ELF-1 (cell line): ENCODE results near the gene PDSS2.
"Not testable (repeated sequence)": the region's sequence is repeated elsewhere in the genome, so short reads cannot be mapped to it uniquely, and the experiment has no call there.

Experiments used
- DNase-seq: peaks from one replicate; pipeline ENCODE4 v3.0.0-alpha.2; 2016; ENCODE audit warnings: low read depth, low spot score

PDSS2 gene

GRCh38 chr6:107418118-107418517, 41.2 kb downstream of the PDSS2 start:
- DNase-seq: peak; percentile 35

- DNase-seq: no peak
These were observed 43.2 kb downstream of the PDSS2 start for GRCh38 chr6:107416145-107416544.

GRCh38 chr6:107413966-107414645, 45.3 kb downstream of the PDSS2 start:
- DNase-seq: no peak

DNA sequence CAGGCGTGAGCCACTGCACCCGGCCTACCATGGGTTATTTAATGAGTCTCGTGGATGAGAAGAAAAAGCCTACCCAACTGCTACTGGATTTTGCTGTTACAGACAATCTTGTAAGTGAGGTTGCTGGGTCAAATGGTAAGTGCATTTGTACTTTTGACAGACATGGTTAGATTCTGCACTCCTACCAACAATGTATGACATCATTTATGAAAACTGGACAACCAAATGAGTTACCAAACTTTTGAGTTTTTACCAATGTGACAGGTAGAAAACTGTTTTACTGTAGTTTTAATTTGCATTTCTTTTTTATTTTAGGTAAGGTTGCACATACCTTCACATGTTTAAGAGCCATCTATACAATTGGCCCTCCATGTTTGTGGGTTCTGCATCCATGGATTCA, 48.2 kb downstream of the PDSS2 start:
- no peak for DNase-seq

DNA sequence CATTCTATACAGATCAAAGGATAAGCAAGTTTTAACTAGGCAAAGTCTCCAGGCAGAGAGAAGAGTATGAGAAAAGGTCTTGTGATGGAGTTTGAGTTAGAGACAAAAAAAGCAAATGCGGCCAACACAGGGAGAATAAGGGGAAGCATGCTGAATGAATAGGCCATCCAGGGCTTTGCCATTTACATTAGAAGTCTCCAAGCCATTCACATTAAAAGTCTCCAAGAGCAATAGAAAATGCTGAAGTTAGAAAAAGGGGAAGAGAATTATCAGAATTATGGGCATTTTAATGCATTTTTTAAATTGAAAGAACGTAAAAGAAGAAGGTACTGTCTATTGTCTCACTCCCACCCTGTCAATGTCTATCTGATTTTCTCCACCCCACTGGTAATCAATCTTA, 49.4 kb downstream of the PDSS2 start:
- no peak for DNase-seq

- no peak for DNase-seq
These were observed 50.6 kb downstream of the PDSS2 start for GRCh38 chr6:107408714-107409113.

DNA sequence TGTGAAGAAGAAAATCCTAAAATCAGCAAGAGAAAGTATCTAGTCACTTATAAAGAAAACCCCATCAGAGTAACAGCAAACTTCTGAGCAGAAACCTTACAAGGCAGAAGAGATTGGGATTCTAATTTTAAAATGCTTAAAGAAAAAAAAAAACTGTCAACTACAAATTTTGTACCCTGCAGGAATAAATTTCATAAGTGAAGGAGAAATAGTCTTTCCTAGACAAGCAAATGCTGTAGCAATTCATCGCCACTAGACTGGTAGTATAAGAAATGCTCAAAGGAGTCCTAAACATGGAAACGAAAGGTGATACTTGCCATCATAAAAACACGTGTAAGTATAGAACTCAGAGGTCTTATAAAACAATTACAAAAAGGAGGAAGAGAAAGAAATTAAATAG, 54.4 kb downstream of the PDSS2 start:
- no peak for DNase-seq

DNA sequence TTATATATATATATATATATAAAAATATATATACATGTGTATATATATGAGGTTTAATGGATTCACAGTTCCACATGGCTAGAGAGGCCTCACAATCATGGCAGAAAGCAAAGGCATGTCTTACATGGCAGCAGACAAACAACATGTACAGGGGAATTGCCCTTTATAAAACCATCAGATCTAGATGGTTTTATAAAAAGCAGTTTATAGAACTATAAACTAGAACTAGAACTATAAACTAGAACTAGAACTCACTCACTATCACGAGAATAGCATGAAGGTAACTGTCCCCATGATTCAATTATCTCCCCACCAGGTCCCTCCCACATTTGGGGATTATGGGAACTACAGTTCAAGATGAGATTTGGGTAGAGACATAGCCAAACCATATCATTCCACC, 56.8 kb downstream of the PDSS2 start:
- no peak for DNase-seq

DNA sequence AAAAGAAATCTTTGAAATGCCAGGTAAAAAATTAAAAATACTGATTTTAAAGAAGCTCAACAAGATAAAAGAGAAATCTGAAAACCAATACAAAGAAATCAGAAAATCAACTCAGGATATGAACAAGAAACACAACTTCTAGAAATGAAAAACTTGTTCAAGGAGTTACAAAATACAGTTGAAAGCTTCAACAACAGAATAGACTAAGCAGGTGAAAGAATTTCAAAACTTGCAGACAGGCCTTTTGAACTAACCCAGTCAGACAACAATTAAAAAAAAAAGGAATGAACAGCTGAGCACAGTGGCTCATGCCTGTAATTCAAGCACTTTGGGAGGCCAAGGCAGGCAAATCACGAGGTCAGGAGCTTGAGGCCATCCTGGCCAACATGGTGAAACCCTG, 57.8 kb downstream of the PDSS2 start:
- no peak for DNase-seq

DNA sequence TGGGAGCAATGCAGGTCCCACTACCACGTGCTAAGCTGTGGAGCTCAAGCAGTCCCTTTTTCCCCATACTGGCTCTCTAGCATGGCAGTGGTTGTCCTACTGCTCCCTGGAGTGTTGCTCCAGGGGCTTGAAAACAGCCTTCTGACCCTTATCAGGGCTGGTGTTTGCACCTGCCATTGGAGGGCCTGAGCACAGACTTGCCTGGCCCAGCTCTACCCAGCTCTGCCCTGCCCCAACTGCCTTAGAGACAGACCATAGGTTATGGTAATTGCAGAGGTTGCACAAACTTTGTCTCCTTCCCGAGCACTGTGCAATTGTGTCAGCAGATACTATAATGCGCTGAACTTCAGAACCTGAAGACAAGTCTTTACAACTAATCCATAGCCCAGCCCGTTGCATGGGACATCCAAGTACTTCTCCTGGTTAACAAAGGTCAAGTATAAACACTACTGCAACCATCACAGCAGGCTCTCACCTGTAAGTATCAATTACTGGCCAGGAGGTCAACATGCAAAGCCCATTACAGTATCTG, 58.7 kb downstream of the PDSS2 start:
- no peak for DNase-seq

- DNase-seq: no peak
These were observed 59.4 kb downstream of the PDSS2 start for GRCh38 chr6:107399935-107400334.

- DNase-seq: no peak
These were observed 61.4 kb downstream of the PDSS2 start for GRCh38 chr6:107398001-107398400.

GRCh38 chr6:107396211-107396610, 63.2 kb downstream of the PDSS2 start:
- peak; percentile 14 for DNase-seq

GRCh38 chr6:107392069-107392468, 67.3 kb downstream of the PDSS2 start:
- DNase-seq: no peak

- no peak for DNase-seq
These were observed 68.5 kb downstream of the PDSS2 start for GRCh38 chr6:107390685-107391435.

DNA sequence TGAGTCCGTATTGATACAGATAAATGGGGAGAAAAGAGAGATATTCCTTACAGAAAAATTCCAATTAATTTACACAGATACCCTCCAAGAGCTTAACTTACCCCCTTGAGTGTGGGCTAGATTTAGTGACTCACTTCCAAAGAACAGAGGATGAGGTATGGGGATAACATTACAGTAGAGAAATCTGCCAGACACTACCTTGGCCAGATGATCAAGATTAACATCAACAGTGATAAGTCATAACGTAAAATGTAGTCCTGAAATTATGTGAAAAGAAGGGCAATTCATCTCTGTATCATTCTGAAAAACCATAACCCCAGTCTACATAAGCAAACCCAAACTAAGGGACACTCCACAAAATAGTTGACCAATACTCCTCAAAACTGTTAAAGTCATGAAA, 69.3 kb downstream of the PDSS2 start:
- DNase-seq: no peak

GRCh38 chr6:107386904-107387303, 72.5 kb downstream of the PDSS2 start:
- DNase-seq: no peak

DNA sequence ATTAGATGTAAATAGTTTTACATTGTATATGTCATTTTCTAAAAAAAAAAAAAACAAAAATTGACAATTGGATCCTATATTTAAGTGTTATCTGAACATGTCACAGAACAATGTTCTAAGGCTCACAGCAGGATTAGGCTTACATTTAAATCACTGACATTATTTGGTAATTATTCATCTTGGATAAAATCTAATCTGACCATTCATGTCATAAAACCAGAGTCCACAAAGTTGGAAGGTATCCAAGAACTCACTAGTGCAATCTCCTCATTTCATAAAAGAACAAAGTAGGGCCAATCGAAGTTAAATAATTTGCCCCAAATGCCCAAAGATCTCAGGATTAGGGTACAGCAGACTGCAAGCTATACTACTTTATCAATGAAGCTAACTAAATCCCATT, 73.0 kb downstream of the PDSS2 start:
- no peak for DNase-seq

- DNase-seq: no peak
These were observed 75.7 kb downstream of the PDSS2 start for GRCh38 chr6:107383705-107384104.

DNA sequence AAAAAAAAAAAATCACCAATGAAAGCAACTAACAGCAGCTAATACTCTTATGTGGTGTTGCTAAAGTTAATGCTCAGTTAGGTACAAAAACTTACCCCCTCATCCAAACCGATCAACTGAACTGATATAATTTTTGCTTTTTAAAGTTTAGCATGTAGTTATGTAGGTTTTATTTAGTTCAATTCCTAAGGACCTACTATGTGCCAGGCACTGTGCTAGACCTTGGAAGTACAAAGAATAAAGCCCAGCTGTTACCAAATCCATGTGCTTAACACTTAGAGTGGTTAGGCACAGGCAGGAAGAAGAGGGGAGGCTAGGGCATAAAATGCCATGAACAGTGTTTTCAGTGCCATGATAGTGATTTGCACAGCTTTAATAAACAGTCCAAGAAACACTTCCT, 85.1 kb downstream of the PDSS2 start:
- DNase-seq: no peak

- DNase-seq: no peak
These were observed 89.9 kb downstream of the PDSS2 start for GRCh38 chr6:107369493-107369892.

DNA sequence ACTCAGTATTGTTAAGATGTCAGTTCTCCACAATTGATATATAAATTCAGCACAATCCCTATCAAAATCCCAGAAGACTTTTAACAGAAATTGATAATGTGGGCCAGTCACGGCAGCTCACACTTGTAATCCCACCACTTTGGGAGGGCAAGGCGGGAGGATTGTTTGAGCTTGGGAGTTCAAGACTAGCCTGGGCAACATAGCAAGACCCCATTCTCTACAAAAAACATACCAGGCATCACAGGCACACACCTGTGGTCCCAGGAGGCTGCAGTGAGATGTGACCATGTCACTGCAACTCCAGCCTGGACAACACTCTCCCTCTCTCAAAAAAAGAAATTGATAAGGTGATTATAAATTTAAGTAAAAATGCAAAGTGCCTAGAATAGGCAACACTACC, 90.9 kb downstream of the PDSS2 start:
- DNase-seq: no peak

- not testable (repeated sequence) for DNase-seq
These were observed 95.2 kb downstream of the PDSS2 start for GRCh38 chr6:107364173-107364572.
